ENCODE results near the gene ARHGEF7. TPM values are rescaled to one million over a fixed set of nuclear protein-coding genes. Genes with fewer than 3 reads are reported as not detected.

Gene ARHGEF7
- total and polyA plus RNA-seq, 2 experiments from 2014 or later: 23.6 to 58.9 TPM

GRCh38 chr13:111183087-111183645 is 68.1 kb downstream of the ARHGEF7 start:
- H2AFZ ChIP-seq: no peak overlapping the region
- H3K27ac Mint-ChIP-seq: no peak overlapping the region
- H3K4me3 Mint-ChIP-seq: no peak overlapping the region
- H3K27ac ChIP-seq (ENCODE audit: low read depth): no peak overlapping the region
- no peaks in the 10 kb centered on the region for H3K9me3 Mint-ChIP-seq
- no peaks in the 10 kb centered on the region for H3K27me3 ChIP-seq (ENCODE audit: insufficient read depth)
- no peaks in the 10 kb centered on the region for H3K36me3 ChIP-seq (ENCODE audit: insufficient read depth)
- H3K4me2 ChIP-seq: no peak overlapping the region
- H3K79me2 ChIP-seq (replicated peaks; ENCODE audit: insufficient read depth): peaks cover 100% of the 10 kb centered on the region
- no peaks in the 10 kb centered on the region for H3F3A ChIP-seq (replicated peaks; ENCODE audit: low read depth)
- H3K4me3 ChIP-seq: no peak overlapping the region
- H3K4me1 Mint-ChIP-seq: peaks cover 50% of the 10 kb centered on the region
- peaks cover 1% of the 10 kb centered on the region; the same call in 2 of the 3 replicates for H3K36me3 Mint-ChIP-seq (ENCODE audit: low read depth)
- peaks cover 12% of the 10 kb centered on the region for H3K27me3 Mint-ChIP-seq (ENCODE audit: insufficient read depth, low read depth, poor library complexity)
- TF ChIP-seq CREB1 (CRISPR knock-in tag; IDR thresholded peaks at IDR 0.05; ENCODE audit: low read depth) (no peak), EZH2 (IDR thresholded peaks at IDR 0.05; ENCODE audit: low read depth, unreplicated experiment) (no peak), POLR2AphosphoS5 (IDR thresholded peaks at IDR 0.05; ENCODE audit: low read depth) (no peak), JUNB (IDR thresholded peaks at IDR 0.05; ENCODE audit: unreplicated experiment) (no peak), NANOG (IDR thresholded peaks at IDR 0.05; ENCODE audit: borderline replicate concordance) (no peak), EZH2phosphoT487 (IDR thresholded peaks at IDR 0.05; ENCODE audit: unreplicated experiment) (no peak), ETS1 (IDR thresholded peaks at IDR 0.05) (no peak), ZNF462 (CRISPR knock-in tag; IDR thresholded peaks at IDR 0.05) (no peak)
- TF ChIP-seq, protein P1, sequence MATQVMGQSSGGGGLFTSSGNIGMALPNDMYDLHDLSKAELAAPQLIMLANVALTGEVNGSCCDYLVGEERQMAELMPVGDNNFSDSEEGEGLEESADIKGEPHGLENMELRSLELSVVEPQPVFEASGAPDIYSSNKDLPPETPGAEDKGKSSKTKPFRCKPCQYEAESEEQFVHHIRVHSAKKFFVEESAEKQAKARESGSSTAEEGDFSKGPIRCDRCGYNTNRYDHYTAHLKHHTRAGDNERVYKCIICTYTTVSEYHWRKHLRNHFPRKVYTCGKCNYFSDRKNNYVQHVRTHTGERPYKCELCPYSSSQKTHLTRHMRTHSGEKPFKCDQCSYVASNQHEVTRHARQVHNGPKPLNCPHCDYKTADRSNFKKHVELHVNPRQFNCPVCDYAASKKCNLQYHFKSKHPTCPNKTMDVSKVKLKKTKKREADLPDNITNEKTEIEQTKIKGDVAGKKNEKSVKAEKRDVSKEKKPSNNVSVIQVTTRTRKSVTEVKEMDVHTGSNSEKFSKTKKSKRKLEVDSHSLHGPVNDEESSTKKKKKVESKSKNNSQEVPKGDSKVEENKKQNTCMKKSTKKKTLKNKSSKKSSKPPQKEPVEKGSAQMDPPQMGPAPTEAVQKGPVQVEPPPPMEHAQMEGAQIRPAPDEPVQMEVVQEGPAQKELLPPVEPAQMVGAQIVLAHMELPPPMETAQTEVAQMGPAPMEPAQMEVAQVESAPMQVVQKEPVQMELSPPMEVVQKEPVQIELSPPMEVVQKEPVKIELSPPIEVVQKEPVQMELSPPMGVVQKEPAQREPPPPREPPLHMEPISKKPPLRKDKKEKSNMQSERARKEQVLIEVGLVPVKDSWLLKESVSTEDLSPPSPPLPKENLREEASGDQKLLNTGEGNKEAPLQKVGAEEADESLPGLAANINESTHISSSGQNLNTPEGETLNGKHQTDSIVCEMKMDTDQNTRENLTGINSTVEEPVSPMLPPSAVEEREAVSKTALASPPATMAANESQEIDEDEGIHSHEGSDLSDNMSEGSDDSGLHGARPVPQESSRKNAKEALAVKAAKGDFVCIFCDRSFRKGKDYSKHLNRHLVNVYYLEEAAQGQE (IDR thresholded peaks at IDR 0.05; ENCODE audit: unreplicated experiment): no peak
- H4K20me1 ChIP-seq (replicated peaks; ENCODE audit: insufficient read depth): peaks cover 70% of the 10 kb centered on the region
- DNase-seq (ENCODE audit: low spot score) (no peak), ATAC-seq (no peak)
- peaks cover 18% of the 10 kb centered on the region for H3K4me1 ChIP-seq (ENCODE audit: insufficient read depth)
- H3K9me2 ChIP-seq (ENCODE audit: insufficient read depth): 0 out of 2 replicates have a peak, but pooled peaks cover 8% of the 10 kb centered on the region

All from GM23338 (cell line).